Common myeloid progenitor, CD34-positive (primary cell): ENCODE results near the gene RNF135.

ENCODE experiments used
- CTCF ChIA-PET: fragments of 350-600 bp; sonication (Branson Sonifier 250); formaldehyde crosslinking; loops from one replicate; lab custom pipeline; 2021; ENCODE audit warnings: antibody characterized with exemption; lab: Charles Lee
- POLR2A ChIA-PET: fragments of 350-600 bp; sonication (Branson Sonifier 250); formaldehyde crosslinking; loops from one replicate; lab custom pipeline; 2021; ENCODE audit warnings: antibody characterized with exemption; lab: Charles Lee
- DNase-seq, 3 donors: peaks; one replicate each; pipeline versions ENCODE4 v3.0.0 to v3.0.0-alpha.2; 2013
- H3K27ac ChIP-seq, 2 experiments: 1 replicate in 1 of 2; 2 replicates in 1 of 2; pipeline ENCODE4 v1.7.0; 2013; ENCODE audit warnings: inconsistent platforms in 2 of 2, low read length in 2 of 2, mild to moderate bottlenecking in 2 of 2, low read depth in 1 of 2, moderate library complexity in 1 of 2; ENCODE audit not compliant: severe bottlenecking in 2 of 2, insufficient read depth in 1 of 2, poor library complexity in 1 of 2
- H3K27me3 ChIP-seq, 5 experiments: replicated peaks in 2 of 5; 1 replicate in 3 of 5; 2 replicates in 2 of 5; pipeline versions ENCODE4 v1.6.1 to v1.7.0; 2013; ENCODE audit warnings: low read length in 4 of 5, mild to moderate bottlenecking in 2 of 5, moderate library complexity in 2 of 5, inconsistent platforms in 1 of 5; ENCODE audit not compliant: insufficient read depth in 5 of 5, control insufficient read depth in 4 of 5
- H3K36me3 ChIP-seq, 4 experiments: 1 replicate in 2 of 4; 2 replicates in 2 of 4; pipeline versions ENCODE4 v1.6.1 to v1.7.0; 2013; ENCODE audit warnings: low read length in 3 of 4, control low read depth in 1 of 4, mild to moderate bottlenecking in 1 of 4; ENCODE audit not compliant: control insufficient read depth in 4 of 4, insufficient read depth in 4 of 4
- H3K4me1 ChIP-seq, 4 experiments: 1 replicate in 3 of 4; 2 replicates in 1 of 4; pipeline versions ENCODE4 v1.6.1 to v1.7.1; 2013; ENCODE audit warnings: low read length in 3 of 4, mild to moderate bottlenecking in 3 of 4, control low read depth in 1 of 4, inconsistent platforms in 1 of 4, moderate library complexity in 1 of 4; ENCODE audit not compliant: control insufficient read depth in 4 of 4, insufficient read depth in 4 of 4; ENCODE audit errors: control extremely low read depth in 1 of 4
- H3K4me3 ChIP-seq, 7 experiments: 1 replicate in 4 of 7; 2 replicates in 3 of 7; pipeline versions ENCODE4 v1.5.1 to v1.7.0; 2013; ENCODE audit warnings: mild to moderate bottlenecking in 7 of 7, low read length in 6 of 7, moderate library complexity in 6 of 7, inconsistent platforms in 2 of 7, low read depth in 2 of 7, control low read depth in 1 of 7; ENCODE audit not compliant: insufficient read depth in 4 of 7, control insufficient read depth in 1 of 7; ENCODE audit errors: extremely low read depth in 1 of 7
- H3K9me3 ChIP-seq, 5 experiments: 1 replicate in 4 of 5; 2 replicates in 1 of 5; pipeline versions ENCODE4 v1.6.1 to v1.7.1; 2013; ENCODE audit warnings: low read length in 4 of 5, mild to moderate bottlenecking in 2 of 5, inconsistent platforms in 1 of 5, low read depth in 1 of 5, moderate library complexity in 1 of 5; ENCODE audit not compliant: control insufficient read depth in 4 of 5, insufficient read depth in 2 of 5; ENCODE audit errors: control extremely low read depth in 1 of 5
- WGBS: methylation state at CpG from one replicate; pipeline ENCODE4 v1.1.5; 2013; ENCODE audit not compliant: insufficient coverage; 5-methylcytosine and 5-hydroxymethylcytosine counted together

The RNF135 gene

GRCh38 chr17:30982855-30983254, 12.0 kb downstream of the RNF135 start:
- WGBS = 100% methylated on average over 1 of the region's 1 CpG
- ChIA-PET POLR2A (no interaction called here), CTCF (no interaction called here)
- H3K27me3 ChIP-seq = no peaks in the 10 kb centered on the region
- no peaks in the 10 kb centered on the region for H3K9me3 ChIP-seq
- H3K27ac ChIP-seq = no peak overlapping the region
- H3K4me1 ChIP-seq = no peaks in the 10 kb centered on the region
- H3K4me3 ChIP-seq = no peak overlapping the region
- DNase-seq = no peak
- peaks cover 11 to 28% (median 15%) of the 10 kb centered on the region in 4 experiments for H3K36me3 ChIP-seq

- WGBS = 100% methylated on average over 1 of the region's 3 CpGs
- CTCF ChIA-PET = no interaction called here
- H3K36me3 ChIP-seq = peaks cover 4 to 40% (median 16%) of the 10 kb centered on the region in 4 experiments
Observed at GRCh38 chr17:30990458-30990857, 19.6 kb downstream of the RNF135 start.

GRCh38 chr17:30992551-30992950, 21.7 kb downstream of the RNF135 start:
- no peaks in the 10 kb centered on the region for H3K4me1 ChIP-seq
- WGBS = no CpG with 5 or more reads among the region's 3 CpGs
- no peak for DNase-seq
- H3K9me3 ChIP-seq = no peaks in the 10 kb centered on the region
- CTCF ChIA-PET = no interaction called here
- peaks cover 6 to 40% (median 21%) of the 10 kb centered on the region in 4 experiments for H3K36me3 ChIP-seq
- H3K4me3 ChIP-seq = no peak overlapping the region
- no peaks in the 10 kb centered on the region for H3K27me3 ChIP-seq
- no peak overlapping the region for H3K27ac ChIP-seq
- POLR2A ChIA-PET = no interaction called here

More at GRCh38 chr17:30990458-30990857, 19.6 kb downstream of the RNF135 start:
- POLR2A ChIA-PET = no interaction called here
- Histone ChIP-seq H3K9me3 (no peaks in the 10 kb centered on the region), H3K4me3 (no peak overlapping the region), H3K4me1 (no peaks in the 10 kb centered on the region), H3K27me3 (no peaks in the 10 kb centered on the region), H3K27ac (no peak overlapping the region)
- DNase-seq = no peak

- ChIA-PET POLR2A (no interaction called here), CTCF (interaction anchor here (1.4 kb wide), 1 partner anchor 24 kb away, joined by 3 read pairs; the partner anchor contains the start of gene RNF135)
- H3K36me3 ChIP-seq = peaks cover 9 to 58% (median 33%) of the 10 kb centered on the region in 4 experiments
Observed at GRCh38 chr17:30995347-30995746, 24.5 kb downstream of the RNF135 start.

GRCh38 chr17:30996486-30996885, 25.6 kb downstream of the RNF135 start:
- DNase-seq = no peak
- Histone ChIP-seq H3K27ac (no peak overlapping the region), H3K36me3 (peaks cover 9 to 58% (median 36%) of the 10 kb centered on the region in 4 experiments), H3K9me3 (no peaks in the 10 kb centered on the region), H3K4me3 (no peak overlapping the region), H3K27me3 (no peaks in the 10 kb centered on the region), H3K4me1 (no peaks in the 10 kb centered on the region)
- ChIA-PET CTCF (interaction anchor here (1.4 kb wide), 1 partner anchor 25 kb away, joined by 3 read pairs; the partner anchor contains the start of gene RNF135), POLR2A (no interaction called here)
- 100% methylated on average over 3 of the region's 3 CpGs for WGBS

More at GRCh38 chr17:30995347-30995746, 24.5 kb downstream of the RNF135 start:
- DNase-seq = no peak
- H3K27ac ChIP-seq = no peak overlapping the region
- no peaks in the 10 kb centered on the region for H3K9me3 ChIP-seq
- no peaks in the 10 kb centered on the region for H3K27me3 ChIP-seq
- no peak overlapping the region for H3K4me3 ChIP-seq
- WGBS = 100% methylated on average over 1 of the region's 3 CpGs
- H3K4me1 ChIP-seq = no peaks in the 10 kb centered on the region

DNA sequence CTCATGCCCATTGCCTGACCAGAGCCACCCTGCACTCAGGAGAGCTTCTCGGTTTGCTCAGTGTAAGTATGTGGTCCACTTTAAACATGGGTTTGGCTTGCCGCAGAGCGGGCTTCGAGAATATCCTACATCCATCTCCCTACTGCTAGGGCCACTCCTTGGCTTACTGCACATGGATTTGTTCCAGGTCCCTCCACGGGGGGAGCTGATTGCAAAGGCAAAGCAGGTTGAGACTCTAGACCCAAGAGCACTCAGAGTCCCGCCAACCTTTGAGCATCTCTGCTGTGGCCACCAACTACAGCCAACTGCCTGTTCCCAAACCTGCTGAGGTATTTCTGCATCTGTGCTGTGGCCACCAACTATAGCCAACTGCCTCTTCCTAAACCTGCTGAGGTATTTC, 26.4 kb downstream of the RNF135 start:
- 100% methylated on average over 4 of the region's 6 CpGs for WGBS
- Histone ChIP-seq H3K9me3 (no peaks in the 10 kb centered on the region), H3K36me3 (peaks cover 9 to 58% (median 39%) of the 10 kb centered on the region in 4 experiments), H3K4me3 (no peak overlapping the region), H3K27ac (no peak overlapping the region), H3K4me1 (no peaks in the 10 kb centered on the region), H3K27me3 (no peaks in the 10 kb centered on the region)
- DNase-seq = no peak
- POLR2A ChIA-PET = no interaction called here
- CTCF ChIA-PET = interaction anchor here (1.2 kb wide), 1 partner anchor 11 kb away, joined by 3 read pairs; no protein-coding TSS in a partner anchor

DNA sequence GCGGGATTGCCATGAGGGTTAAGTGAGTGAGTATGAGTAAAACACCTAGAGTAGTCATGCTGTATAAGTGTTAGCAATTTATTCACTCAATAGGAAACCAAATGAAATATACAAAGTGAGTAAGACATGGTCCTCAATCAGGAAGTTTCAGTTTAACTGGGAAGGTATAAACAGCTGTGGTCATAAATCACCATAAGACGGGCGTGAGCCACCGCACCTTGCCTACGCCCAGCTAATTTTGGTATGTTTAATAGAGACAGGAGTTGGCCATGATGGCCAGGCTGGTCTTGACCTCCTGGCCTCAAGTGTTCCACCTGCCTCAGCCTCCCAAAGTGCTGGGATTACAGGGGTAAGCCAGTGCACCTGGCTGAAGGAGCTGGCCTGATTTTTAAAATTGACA, 27.0 kb downstream of the RNF135 start:
- no peak overlapping the region for H3K4me3 ChIP-seq
- WGBS = 100% methylated on average over 4 of the region's 5 CpGs
- ChIA-PET CTCF (interaction anchor here (1.2 kb wide), 1 partner anchor 12 kb away, joined by 3 read pairs; no protein-coding TSS in a partner anchor), POLR2A (no interaction called here)
- no peak for DNase-seq
- no peaks in the 10 kb centered on the region for H3K4me1 ChIP-seq
- H3K27me3 ChIP-seq = no peaks in the 10 kb centered on the region
- H3K36me3 ChIP-seq = peaks cover 9 to 60% (median 39%) of the 10 kb centered on the region in 4 experiments
- H3K9me3 ChIP-seq = no peaks in the 10 kb centered on the region
- no peak overlapping the region for H3K27ac ChIP-seq
